Stimulated activated CD4-positive, alpha-beta T cell treated with anti-CD3 and anti-CD28 coated beads, Interleukin-4, amount 100 ng/mL, for 24 hours (primary cell): Measurements from ENCODE around the gene NEK7.
"Not testable (repeated sequence)": the region's sequence is repeated elsewhere in the genome, so short reads cannot be mapped to it uniquely, and the experiment has no call there.

Experiments
- DNase-seq: peaks from one replicate; pipeline ENCODE4 v3.0.0-alpha.2; 2020

Gene NEK7

GRCh38 chr1:198156745-198157240, at the start of gene NEK7:
Gene NEK7 (plus strand): TSS chr1:198156998. CDS start chr1:198232581, 75,583 bp downstream.
- DNase-seq, result peak; percentile 68

GRCh38 chr1:198107091-198107501, 49.7 kb upstream of the NEK7 start:
- no peak for DNase-seq

GRCh38 chr1:198108636-198109370, 48.0 kb upstream of the NEK7 start:
- no peak for DNase-seq

- no peak for DNase-seq
Measured at GRCh38 chr1:198109371-198109715, 47.5 kb upstream of the NEK7 start.

- no peak for DNase-seq
Measured at GRCh38 chr1:198113342-198113750, 43.5 kb upstream of the NEK7 start.

- DNase-seq, result no peak
Measured at GRCh38 chr1:198116069-198116468, 40.7 kb upstream of the NEK7 start.

GRCh38 chr1:198116469-198116868, 40.3 kb upstream of the NEK7 start:
- DNase-seq, result no peak

- no peak for DNase-seq
Measured at GRCh38 chr1:198117267-198117666, 39.5 kb upstream of the NEK7 start.

GRCh38 chr1:198118134-198118533, 38.7 kb upstream of the NEK7 start:
- no peak for DNase-seq

GRCh38 chr1:198119906-198120305, 36.9 kb upstream of the NEK7 start:
- DNase-seq, result no peak

GRCh38 chr1:198121056-198121826, 35.6 kb upstream of the NEK7 start:
- no peak for DNase-seq

- no peak for DNase-seq
Measured at GRCh38 chr1:198122693-198123092, 34.1 kb upstream of the NEK7 start.

- no peak for DNase-seq
Measured at GRCh38 chr1:198123133-198123532, 33.7 kb upstream of the NEK7 start.

- no peak for DNase-seq
Measured at GRCh38 chr1:198124673-198125072, 32.1 kb upstream of the NEK7 start.

GRCh38 chr1:198125995-198126735, 30.6 kb upstream of the NEK7 start:
- DNase-seq, result no peak

GRCh38 chr1:198128533-198128932, 28.3 kb upstream of the NEK7 start:
- no peak for DNase-seq

GRCh38 chr1:198130053-198130452, 26.7 kb upstream of the NEK7 start:
- DNase-seq, result not testable (repeated sequence)

- no peak for DNase-seq
Measured at GRCh38 chr1:198132060-198132781, 24.6 kb upstream of the NEK7 start.

- DNase-seq, result no peak
Measured at GRCh38 chr1:198134252-198134651, 22.5 kb upstream of the NEK7 start.

- DNase-seq, result no peak
Measured at GRCh38 chr1:198135366-198135765, 21.4 kb upstream of the NEK7 start.

GRCh38 chr1:198141668-198142351, 15.0 kb upstream of the NEK7 start:
- DNase-seq, result no peak

- no peak for DNase-seq
Measured at GRCh38 chr1:198143797-198144196, 13.0 kb upstream of the NEK7 start.
